GM21576 (cell line): ENCODE results near the gene HEBP1.

ENCODE experiments used
- ATAC-seq: cut with Tn5 transposase; IDR thresholded peaks from one replicate; pipeline ENCODE4 v1.9.1; 2021; ENCODE audit warnings: mild to moderate bottlenecking, moderate library complexity; ENCODE audit not compliant: unreplicated experiment

The HEBP1 gene

DNA sequence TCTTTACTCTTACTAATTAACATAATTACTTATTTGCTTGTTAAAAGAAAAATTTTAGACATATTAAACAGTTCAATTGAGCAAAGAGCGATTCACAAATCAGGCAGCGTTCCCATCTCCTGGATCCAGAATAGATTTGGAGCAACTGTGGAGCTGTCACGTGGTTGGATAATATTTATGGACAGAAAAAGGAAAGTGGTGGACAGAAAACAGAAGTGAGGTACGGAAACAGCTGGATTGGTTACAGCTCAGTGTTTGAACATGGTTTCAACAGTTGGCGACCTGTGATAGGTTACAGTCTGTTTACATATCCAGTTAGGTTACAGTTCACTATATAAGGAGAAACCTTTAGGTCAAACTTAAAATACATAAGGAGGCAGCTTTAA lies 24.5 kb upstream of the HEBP1 start:
- ATAC-seq: no peak

DNA sequence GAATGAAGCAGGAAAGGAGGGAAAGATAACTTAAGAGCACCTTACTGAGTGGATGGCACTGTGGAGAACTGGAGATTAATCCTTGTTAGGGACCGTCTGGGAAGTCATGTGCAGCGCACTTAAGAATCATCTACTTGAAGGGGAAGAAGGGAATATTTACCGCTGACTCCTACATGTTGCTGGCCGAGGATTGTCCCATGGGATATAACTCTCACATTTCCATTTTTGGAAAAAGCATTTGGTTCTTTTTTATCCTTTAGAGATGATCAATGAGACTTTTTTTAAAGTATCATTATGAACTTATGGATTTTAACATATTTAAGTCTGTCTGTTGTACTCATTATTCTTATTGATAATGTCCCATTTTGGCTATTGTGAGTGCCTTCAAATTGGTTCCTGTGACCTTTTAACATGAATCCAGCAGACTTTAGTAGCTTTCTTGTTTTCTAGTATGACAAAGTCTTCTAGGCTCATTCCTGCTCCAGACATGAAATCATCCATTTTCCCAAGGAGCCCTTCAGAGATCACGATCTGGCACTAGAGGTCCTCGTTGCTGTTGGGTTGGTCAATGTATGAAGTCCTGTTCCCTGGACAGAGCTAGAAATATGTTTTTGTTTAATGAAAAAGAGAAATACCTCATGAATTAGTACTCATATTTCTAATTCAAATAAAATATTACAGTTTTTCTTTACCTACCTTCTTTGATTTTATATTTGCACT lies 23.9 kb upstream of the HEBP1 start:
- ATAC-seq: no peak

DNA sequence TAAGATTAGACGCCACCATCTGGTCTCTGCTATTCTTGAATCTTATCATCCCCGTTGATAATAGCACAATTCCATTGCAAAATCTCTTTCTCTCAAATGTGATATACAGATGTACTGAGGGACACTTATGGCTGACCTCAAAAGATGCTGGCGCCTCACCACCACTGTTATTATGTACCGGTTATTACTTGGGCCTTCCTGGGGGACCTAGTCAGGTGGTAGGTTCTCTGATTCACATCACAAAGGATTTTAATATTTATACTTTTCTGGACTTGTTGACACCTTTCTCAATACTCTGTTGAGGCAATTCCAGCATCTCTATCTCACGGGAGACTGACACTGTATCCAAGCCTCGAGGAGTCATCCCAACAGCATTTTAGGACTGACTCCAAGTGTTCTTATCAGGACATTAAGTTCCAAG lies 22.8 kb upstream of the HEBP1 start:
- ATAC-seq: no peak

DNA sequence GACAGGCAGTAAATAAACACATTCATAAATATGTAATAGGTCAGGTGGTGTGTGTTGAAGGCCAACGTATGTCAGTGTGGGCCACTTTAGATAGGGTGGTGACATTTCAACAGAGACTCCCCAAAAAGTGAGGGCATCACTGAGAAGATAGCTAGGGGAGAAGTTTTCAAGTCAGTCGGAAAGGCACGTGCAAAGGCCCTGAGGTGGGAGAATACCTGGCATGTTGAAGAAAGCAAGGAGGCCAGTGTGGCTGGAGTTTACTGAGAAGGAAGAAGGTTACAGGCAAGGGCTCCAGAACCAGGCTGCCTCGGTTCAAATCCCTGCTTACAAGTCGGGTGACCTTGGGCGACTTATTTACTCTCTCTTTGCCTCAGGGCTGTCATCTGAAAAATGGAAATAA lies 11.0 kb upstream of the HEBP1 start:
- ATAC-seq: no peak

DNA sequence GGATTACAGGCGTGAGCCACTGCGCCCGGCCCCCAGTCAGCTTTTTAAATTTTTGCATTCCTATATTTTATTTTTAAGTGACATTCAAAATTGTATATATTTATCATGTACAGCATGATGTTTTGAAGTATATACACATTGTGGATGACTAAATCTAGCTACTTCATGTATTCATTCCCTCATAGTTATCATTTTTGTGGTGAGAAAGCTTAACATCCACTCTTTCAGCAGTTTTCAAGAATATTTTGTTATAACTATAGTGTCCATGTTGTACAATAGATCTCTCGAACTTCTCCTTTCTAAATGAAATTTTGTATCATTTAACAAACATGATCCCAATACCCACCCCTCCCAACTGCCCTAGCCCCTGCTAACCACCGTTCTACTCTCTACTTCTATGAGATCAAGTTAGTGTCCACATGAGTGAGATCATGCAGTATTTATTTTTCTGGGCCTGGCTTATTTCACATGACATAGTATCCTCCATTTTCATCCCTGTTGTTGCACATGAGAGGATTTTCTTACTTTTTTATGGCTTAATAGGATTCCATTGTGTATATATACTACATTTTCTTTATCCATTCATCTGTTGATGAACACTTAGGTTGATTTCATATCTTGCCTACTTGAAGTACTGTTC lies 8.8 kb upstream of the HEBP1 start:
- ATAC-seq: no peak

DNA sequence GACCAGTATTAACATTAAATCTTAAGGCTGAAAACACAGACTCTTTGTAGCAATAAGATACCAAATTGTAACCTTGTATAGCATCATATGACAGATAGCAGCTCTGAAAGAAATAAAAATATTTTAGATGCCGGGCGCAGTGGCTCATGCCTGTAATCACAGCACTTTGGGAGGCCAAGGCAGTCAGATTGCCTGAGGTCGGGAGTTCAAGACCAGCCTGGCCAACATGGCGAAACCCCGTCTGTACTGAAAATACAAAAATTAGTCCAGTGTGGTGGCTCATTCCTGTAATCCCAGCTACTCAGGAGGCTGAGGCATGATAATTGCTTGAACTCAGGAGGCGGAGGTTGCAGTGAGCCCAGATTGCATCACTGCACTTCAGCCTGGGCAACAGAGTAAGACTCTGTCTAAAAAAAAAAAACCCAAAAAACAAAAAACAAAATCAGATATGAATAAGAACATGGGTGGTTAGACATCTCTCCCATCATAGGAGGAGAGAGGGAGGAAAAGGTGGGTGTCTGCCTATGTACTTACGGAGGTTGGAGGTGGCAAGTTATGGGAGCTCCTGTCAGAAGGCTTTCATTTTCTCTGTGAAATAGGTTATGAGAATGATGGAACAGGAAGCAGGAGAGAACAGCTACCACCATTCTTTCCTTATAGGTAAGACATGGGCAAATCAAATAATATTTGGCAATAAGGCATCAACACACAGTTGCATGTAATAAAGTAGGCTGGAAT lies 7.6 kb upstream of the HEBP1 start:
- ATAC-seq: no peak

DNA sequence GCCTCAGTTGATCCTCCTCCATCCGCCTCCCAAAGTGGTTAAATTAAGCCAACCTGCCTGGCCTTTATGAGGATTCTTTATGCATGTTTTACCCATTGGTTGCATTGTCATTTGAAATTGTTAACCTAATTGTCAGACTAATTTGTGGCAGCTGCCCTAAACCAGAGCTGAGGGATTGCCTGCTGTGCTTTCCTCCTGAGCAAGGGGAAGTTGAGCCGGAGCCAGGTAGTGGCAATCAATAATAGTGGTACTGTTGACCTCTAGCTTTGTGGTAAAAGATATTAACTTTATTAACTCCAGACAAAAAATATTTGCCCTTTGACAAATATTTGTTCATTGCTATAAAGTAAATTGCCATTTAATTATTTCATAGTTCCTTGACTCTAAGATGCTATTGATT lies 5.6 kb upstream of the HEBP1 start:
- ATAC-seq: no peak

DNA sequence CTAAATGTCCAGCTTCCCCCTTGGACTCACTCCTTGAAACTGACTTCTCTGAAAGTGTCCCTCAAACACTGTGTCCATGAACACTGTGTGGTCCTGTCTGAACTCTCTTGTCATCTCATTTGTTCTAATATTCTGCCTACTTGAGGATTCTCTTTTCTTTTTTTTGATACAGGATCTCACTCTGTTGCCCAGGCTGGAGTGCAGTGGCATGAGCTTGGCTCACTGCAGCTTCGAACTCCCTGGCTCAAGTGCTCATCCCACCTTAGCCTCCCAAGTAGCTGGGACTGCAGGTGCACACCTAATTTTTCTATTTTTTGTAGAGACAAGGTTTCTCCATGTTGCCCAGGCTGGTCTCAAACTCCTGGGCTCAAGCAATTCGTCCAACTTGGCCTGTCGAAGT lies 4.9 kb upstream of the HEBP1 start:
- no peak for ATAC-seq

DNA sequence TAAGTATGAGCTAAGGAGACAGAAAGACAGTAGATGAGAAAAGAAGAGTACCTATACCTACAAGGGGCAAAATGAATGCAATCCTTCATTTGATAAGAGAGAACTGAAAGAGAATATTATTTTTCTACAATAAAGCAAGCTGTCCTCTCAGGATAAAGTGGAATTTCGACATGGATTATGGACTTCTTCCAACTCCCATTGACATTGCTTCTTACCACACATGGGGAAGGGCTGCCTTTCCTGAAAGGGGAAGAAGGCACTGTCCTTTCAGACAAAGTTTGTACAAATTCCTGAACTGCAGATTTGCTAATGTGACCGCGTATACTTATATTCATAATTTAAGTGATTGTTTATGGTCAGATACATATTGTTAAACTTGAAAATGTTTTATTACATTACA lies 4.3 kb upstream of the HEBP1 start:
- no peak for ATAC-seq

DNA sequence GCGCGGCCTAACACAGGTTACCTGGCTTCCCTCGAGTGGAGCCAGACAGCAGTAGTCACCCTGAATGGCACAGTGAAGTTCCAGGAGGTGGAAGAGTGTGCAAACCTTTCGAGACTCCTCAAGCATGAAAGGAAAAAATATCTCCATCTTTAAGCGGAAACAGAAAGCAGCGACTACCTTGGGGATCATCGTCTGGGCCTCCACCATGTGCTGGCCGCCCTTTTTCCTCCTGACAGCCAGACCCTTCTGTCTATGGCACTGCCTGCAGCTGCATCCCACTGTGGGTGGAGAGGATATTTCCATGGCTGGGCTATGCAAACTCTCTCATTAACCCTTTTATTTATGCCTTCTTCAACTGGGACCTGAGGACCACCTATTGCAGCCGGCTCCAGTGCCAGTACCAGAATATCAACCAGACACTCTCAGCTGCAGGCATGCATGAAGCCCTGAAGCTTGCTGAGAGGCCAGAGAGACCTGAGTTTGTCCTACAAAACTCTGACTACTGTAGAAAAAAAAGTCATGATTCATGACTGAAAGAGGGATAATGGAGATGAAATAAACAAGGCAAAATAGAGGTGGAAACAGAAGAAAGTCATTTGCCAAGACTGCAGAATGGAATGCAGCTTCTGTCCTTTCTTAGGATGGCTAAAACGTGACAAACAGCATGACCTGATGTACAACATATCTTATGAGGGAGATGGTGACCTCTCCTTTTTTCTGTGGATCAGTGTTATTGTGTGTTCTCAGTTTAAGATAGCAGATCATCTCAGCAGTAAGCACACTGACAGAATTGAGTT lies 2.4 kb upstream of the HEBP1 start:
- ATAC-seq: no peak

DNA sequence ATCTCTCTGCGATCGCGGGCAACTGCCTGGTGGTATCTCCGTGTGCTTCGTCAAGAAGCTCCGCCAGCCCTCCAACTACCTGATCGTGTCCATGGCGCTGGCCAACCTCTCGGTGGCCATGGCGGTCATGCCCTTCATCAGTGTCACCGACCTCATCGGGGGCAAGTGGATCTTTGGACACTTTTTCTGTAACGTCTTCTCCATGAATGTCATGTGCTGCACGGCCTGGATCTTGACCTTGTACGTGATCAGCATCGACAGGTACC lies 1.6 kb upstream of the HEBP1 start:
- no peak for ATAC-seq

DNA sequence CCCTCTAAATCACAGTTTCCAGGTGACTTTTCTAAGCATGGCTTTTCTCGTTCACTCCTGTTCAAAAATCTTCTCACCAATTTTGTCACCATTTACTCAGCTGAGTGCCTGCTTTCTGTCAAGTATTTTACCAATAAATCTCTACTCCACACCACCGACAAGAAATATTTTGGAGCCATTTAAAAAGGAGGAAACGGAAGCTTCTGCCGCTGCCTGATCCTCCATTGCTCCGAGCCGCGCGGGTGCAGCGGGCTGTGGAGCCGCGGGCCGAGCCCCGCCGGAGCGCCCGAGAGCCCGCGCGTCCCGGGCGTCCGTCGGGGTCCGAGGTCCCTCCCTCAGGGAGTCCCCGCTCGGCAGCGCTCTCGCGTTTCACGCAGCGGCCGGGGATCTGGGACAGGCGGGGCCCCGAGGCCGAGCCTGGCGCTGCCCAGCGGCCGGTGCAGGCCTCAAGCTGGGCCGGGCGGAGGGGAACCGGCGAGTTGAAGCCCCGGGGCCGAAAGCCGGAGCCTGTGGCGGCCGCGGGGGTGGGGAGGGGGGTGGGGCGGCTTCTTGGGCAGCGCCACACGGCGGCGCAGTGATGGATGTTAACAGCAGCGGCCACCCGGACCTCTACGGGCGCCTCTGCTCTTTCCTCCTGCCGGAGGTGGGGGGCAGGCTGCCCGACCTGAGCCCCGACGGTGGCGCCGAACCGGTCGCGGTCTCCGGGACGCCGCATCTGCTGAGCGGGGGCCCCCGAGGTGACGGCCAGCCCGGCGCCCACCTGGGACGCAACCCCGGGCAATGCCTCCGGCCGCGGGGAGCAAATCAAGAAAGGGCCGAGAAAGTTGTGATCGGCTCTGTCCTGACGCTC lies 1.1 kb upstream of the HEBP1 start:
- ATAC-seq: no peak

DNA sequence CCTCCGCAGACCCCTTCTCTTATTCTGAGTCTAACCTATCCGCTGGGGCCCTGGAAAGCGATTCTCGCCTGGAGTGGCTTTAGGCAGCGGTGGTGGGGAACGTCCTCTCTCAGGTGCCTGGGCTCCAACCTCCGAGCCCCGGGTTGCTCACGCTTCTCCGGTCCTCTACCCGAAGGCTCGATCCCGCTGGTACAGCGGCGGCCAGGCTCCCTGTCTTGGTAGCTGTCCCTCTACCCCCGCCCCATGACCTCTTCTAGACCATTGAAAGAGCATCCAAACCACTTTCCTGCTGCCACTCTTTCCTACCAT lies 505 bp upstream of the HEBP1 start:
- peak; percentile 11 for ATAC-seq

DNA sequence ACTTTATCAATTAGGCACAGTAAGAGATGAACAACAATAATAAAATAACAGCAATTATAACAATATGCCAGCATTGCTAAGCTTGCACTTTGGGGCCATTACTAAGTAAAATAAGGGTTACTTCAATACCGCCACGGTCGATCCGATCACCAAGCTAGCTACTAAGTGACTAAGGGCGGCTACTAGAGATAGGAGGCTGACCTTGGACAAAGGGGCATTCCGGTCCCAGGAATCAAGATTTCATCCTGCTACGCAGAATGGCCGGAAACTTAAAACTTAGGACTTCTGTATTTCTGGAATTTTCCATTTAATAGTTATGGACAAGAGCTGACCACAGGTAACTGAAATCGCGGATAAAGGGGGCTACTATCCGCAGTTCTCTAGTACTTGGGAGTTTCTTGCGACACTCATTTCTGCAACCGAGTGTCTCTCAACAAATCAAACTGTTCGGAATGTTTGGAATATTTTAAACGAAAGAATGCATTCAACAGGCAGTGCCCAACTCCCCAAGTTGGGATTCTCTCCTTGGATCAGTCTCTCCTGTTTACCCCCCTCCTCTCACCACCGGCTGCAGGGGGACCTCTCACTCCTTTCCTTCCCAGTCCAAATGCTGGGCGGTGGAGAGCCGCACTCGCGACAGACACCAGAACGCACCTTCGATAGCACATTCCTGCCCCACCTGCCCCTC lies 650 bp downstream of the HEBP1 start:
- peak; percentile 2 for ATAC-seq

DNA sequence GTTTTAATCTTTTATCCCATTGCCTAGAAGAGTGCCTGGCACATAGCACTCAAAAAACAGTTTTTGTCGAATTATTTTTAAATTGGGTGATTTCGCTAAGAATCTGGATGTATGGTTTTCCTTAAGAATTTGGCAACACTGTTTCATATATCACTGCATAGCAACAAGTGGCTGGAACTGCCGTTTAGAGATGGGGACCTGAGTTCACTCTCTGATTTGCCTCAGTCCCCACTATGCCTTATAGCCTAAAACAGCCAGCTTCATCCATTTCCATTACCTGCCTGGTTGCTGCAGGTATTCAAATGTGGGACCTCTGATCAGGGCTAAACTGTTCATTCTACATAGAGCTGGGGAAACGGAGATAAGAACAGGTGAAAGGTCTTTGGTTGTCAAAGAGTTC lies 1.8 kb downstream of the HEBP1 start:
- ATAC-seq: no peak

DNA sequence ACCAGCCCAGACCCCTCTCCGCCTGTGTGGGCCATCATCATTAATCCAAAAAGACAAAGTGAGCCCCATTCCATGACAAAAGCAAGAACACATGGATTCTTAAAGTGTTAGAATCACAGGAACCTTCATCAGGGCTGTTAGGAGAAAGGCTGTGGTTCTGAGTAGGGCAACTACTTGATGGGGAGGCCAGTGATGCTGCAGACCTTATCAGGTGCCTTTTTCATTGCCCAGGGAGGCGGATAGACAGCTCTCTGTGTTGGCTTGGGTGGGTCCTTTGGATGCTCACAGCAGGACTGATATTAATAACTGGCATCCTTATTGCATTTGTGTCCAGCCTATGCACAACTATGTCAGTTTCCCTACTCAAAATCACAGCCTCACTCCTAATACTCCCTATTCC lies 2.3 kb downstream of the HEBP1 start:
- ATAC-seq: no peak

DNA sequence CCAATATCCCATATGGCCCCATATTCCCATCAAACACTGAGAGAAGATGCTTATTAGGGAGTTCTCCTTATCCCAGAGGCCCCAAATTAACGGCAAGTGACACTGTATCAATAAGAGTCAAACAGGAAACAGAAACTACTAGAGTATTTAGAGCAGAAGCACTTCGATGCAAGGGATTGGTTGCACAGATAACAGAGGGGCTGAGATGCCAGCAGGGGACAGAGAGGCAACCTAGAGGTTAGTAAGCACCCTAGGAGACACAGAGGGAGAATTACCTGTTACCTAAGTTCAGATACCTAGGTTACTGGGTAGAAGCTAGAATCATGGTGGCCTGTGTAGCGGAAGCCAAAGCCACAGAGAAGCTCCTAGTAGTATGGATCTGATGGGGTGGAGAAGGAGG lies 2.9 kb downstream of the HEBP1 start:
- ATAC-seq: no peak

DNA sequence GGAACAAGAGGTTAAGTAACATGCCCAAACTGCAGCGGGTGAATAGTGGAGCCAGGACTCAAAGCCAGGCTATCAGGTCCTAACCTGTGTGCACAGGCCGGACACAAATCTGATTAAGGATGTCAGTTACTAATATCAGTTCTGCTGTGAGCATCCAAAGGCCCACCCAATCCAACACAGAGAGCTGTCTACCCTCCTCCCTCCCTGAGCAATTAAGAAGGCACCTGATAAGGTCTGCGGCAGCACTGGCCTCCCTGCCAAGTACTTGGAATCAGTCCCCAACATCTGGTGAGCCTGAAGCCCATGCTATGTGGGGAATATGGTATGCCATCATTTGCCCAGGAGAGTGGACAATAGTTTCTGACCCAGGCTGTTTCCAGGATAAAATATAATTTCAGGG lies 3.9 kb downstream of the HEBP1 start:
- ATAC-seq: no peak

DNA sequence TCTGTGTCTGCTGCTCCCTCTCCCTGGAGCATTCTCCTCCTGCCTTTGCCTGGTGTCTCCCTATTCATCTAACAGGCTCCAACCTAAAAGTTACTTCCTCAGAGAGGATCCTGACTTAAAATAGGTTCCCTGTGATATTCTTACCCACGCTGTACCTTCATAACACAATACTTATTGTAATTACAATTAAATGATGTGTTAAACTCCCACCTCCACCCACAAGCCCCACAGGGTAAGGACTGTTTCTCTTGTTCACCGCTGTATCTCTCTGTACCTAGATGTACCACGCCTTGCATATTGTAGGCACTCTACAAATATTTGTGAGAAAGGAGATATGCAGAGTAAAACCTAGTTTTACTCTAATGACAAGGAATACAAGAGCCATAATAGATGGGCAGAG lies 5.0 kb downstream of the HEBP1 start:
- ATAC-seq: no peak

DNA sequence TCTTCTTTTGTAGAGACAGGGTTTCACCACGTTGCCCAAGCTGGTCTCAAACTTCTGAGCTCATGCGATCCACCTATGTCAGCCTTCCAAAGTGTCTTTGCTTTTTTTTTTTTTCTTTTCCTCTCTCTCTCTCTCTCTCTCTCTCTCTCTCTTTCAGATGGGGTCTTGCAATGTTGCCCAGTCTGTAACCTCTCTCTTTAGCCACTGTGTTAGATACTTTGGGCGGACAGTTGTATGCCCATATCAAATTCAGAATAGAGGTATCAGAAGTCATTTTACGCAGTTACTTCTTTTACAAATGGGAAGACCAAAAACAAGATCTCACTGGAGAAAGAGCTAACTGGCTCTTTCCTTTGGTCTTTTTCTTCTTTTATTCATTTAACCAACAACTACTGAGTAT lies 6.7 kb downstream of the HEBP1 start:
- ATAC-seq: no peak
